Measurements from ENCODE around the gene BMP7.

- TF ChIP-seq, protein P1, sequence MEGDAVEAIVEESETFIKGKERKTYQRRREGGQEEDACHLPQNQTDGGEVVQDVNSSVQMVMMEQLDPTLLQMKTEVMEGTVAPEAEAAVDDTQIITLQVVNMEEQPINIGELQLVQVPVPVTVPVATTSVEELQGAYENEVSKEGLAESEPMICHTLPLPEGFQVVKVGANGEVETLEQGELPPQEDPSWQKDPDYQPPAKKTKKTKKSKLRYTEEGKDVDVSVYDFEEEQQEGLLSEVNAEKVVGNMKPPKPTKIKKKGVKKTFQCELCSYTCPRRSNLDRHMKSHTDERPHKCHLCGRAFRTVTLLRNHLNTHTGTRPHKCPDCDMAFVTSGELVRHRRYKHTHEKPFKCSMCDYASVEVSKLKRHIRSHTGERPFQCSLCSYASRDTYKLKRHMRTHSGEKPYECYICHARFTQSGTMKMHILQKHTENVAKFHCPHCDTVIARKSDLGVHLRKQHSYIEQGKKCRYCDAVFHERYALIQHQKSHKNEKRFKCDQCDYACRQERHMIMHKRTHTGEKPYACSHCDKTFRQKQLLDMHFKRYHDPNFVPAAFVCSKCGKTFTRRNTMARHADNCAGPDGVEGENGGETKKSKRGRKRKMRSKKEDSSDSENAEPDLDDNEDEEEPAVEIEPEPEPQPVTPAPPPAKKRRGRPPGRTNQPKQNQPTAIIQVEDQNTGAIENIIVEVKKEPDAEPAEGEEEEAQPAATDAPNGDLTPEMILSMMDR (IDR thresholded peaks at IDR 0.05) = no peak
- TF ChIP-seq EP300 (IDR thresholded peaks at IDR 0.05) (no peak), POLR2AphosphoS5 (IDR thresholded peaks at IDR 0.05) (no peak)
Measured at GRCh38 chr20:57268399-57269076, 2.1 kb upstream of the BMP7 start.

All from sigmoid colon (tissue), 4 donors.